K562 (cell line): ENCODE data around the gene ARL6IP4. TPM values are rescaled to one million over a fixed set of nuclear protein-coding genes. Genes with fewer than 3 reads are reported as not detected.

Experiments used
- ATAC-seq: fragments of 200-7000 bp; cut with Tn5 transposase; 3 replicates; pipeline ENCODE4 v1.9.1; 2020; ENCODE audit warnings: moderate library complexity
- BruUV-seq: library from RNA; stranded (reverse); fragments of 400-500 nt; replicated peaks from 2 replicates; lab custom pipeline; 2021; lab: Mats Ljungman, UMichigan
- CTCF ChIA-PET: fragments of 300-600 bp; formaldehyde crosslinking; extraction: SDS; loops from one replicate; lab custom pipeline; 2021; ENCODE audit warnings: low intra/inter-chr PET ratio; lab: Yijun Ruan, JAX
- POLR2A ChIA-PET: fragments of 300-600, 350-650 bp; sonication (Branson Sonifier 250); formaldehyde crosslinking; extraction: SDS; loops from one replicate; lab custom pipeline; 2021; ENCODE audit warnings: antibody characterized with exemption, inconsistent platforms; lab: Yijun Ruan, JAX
- DNase-seq, 4 experiments: peaks; one replicate each; pipeline versions ENCODE4 v3.0.0 to v3.0.0-alpha.2; 2011 to 2018; ENCODE audit warnings: low spot score in 3 of 4, mixed read lengths in 3 of 4; ENCODE audit errors: extremely low read depth in 1 of 4
- FAIRE-seq: peaks from 2 replicates; lab custom pipeline; 2011; peaks lifted over from hg19 to GRCh38; lab: Jason Lieb, UNC
- H2AFZ ChIP-seq: 2 replicates; pipeline ENCODE4 v1.6.0; 2011; ENCODE audit warnings: low read depth, low read length, control low read depth, inconsistent platforms
- H3K27ac ChIP-seq: fragments of 200-600 bp; 3 replicates; pipeline ENCODE4 v1.8.0; 2011; ENCODE audit warnings: low read depth, mild to moderate bottlenecking, control low read depth, inconsistent platforms, low read length, moderate library complexity, mixed read lengths; ENCODE audit errors: extremely low read depth
- H3K27me3 ChIP-seq, 2 experiments: fragments of 300-600 bp in 1 of 2; 2 replicates in 1 of 2; 3 replicates in 1 of 2; pipeline versions ENCODE4 v1.6.0 to v1.8.0; 2011; ENCODE audit warnings: inconsistent platforms in 2 of 2, low read length in 2 of 2, mild to moderate bottlenecking in 1 of 2, mixed read lengths in 1 of 2, moderate library complexity in 1 of 2; ENCODE audit not compliant: control insufficient read depth in 2 of 2, insufficient read depth in 2 of 2
- H3K36me3 ChIP-seq: fragments of 300-600 bp; 3 replicates; pipeline ENCODE4 v1.8.0; 2011; ENCODE audit warnings: mild to moderate bottlenecking, low read length, inconsistent platforms; ENCODE audit not compliant: control insufficient read depth, insufficient read depth
- H3K4me1 ChIP-seq, 2 experiments: fragments of 200-600 bp in 1 of 2; replicated peaks in 1 of 2; 2 replicates in 1 of 2; 3 replicates in 1 of 2; pipeline versions ENCODE4 v1.5.1 to v1.8.0; 2011; ENCODE audit warnings: inconsistent platforms in 2 of 2, low read length in 2 of 2, mild to moderate bottlenecking in 1 of 2, mixed read lengths in 1 of 2, moderate library complexity in 1 of 2; ENCODE audit not compliant: control insufficient read depth in 2 of 2, insufficient read depth in 2 of 2
- H3K4me2 ChIP-seq: 2 replicates; pipeline ENCODE4 v1.6.1; 2011; ENCODE audit warnings: low read length, control low read depth, inconsistent platforms, mixed read lengths; ENCODE audit not compliant: insufficient read depth
- H3K4me3 ChIP-seq: fragments of 200-600 bp; sonication (generic), shearing (Covaris generic); 2 replicates; pipeline ENCODE4 v1.5.1; 2016; ENCODE audit warnings: control low read depth, inconsistent platforms
- H3K79me2 ChIP-seq: fragments of 200-600 bp; 3 replicates; pipeline ENCODE4 v1.8.0; 2011; ENCODE audit warnings: low read length, inconsistent platforms; ENCODE audit not compliant: control insufficient read depth, insufficient read depth
- H3K9ac ChIP-seq, 2 experiments: 2 replicates each; pipeline versions ENCODE4 v1.6.0 to v1.6.1; 2011; ENCODE audit warnings: low read depth in 2 of 2, low read length in 2 of 2, control low read depth in 1 of 2, inconsistent platforms in 1 of 2, mild to moderate bottlenecking in 1 of 2, mixed read lengths in 1 of 2; ENCODE audit not compliant: insufficient read depth in 1 of 2
- H3K9me1 ChIP-seq: one replicate; pipeline ENCODE4 v1.6.0; 2011; ENCODE audit warnings: inconsistent platforms, mild to moderate bottlenecking, low read length, moderate library complexity; ENCODE audit not compliant: control insufficient read depth, insufficient read depth
- H3K9me3 ChIP-seq: replicated peaks from 2 replicates; pipeline ENCODE4 v1.5.1; 2011; ENCODE audit warnings: low read depth, low read length, inconsistent platforms; ENCODE audit not compliant: control insufficient read depth, insufficient read depth
- H4K20me1 ChIP-seq: replicated peaks from 2 replicates; pipeline ENCODE4 v1.6.1; 2011; ENCODE audit warnings: low read length, inconsistent platforms, mixed read lengths; ENCODE audit not compliant: control insufficient read depth, insufficient read depth
- COPS2 ChIP-seq: fragments of 450-650 bp; conservative IDR thresholded peaks from 2 replicates; pipeline ENCODE4 v1.6.1; 2016; ENCODE audit warnings: mild to moderate bottlenecking, moderate library complexity
- DDX20 ChIP-seq: fragments of 450-650 bp; IDR thresholded peaks from 2 replicates; pipeline ENCODE4 v1.6.1; 2016; ENCODE audit warnings: missing genetic modification characterization, low read depth, mild to moderate bottlenecking, missing compliant biosample characterization, moderate library complexity
- FOSL1 ChIP-seq: fragments of 200-800 bp; sonication (Bioruptor generic); conservative IDR thresholded peaks from 2 replicates; pipeline ENCODE4 v1.6.1; 2016; ENCODE audit warnings: missing genetic modification characterization, missing compliant biosample characterization
- KLF6 ChIP-seq: fragments of 250-450 bp; sonication (Bioruptor Pico); IDR thresholded peaks from 2 replicates; pipeline ENCODE4 v1.4.0; 2020; ENCODE audit warnings: mild to moderate bottlenecking, moderate library complexity, borderline replicate concordance
- NFIX ChIP-seq: fragments of 250-450 bp; sonication (Bioruptor Pico); IDR thresholded peaks from 2 replicates; pipeline ENCODE4 v1.4.0; 2020; ENCODE audit warnings: low read depth, mild to moderate bottlenecking, moderate library complexity
- POLR2G ChIP-seq: fragments of 200-400 bp; formaldehyde crosslinking; IDR thresholded peaks from 2 replicates; pipeline ENCODE4 v1.6.1; 2017; ENCODE audit warnings: low read depth, mild to moderate bottlenecking, antibody characterized with exemption, low read length, moderate library complexity
- PTRF ChIP-seq: fragments of 450-650 bp; IDR thresholded peaks from 2 replicates; pipeline ENCODE4 v1.6.1; 2016; ENCODE audit warnings: mild to moderate bottlenecking, missing genetic modification characterization, missing compliant biosample characterization
- RBBP5 ChIP-seq: fragments of 200-600 bp; sonication (generic); IDR thresholded peaks from 2 replicates; pipeline ENCODE4 v1.6.1; 2012; ENCODE audit warnings: borderline replicate concordance, mild to moderate bottlenecking, low read length, control low read depth, inconsistent platforms; ENCODE audit not compliant: insufficient read depth, poor library complexity, severe bottlenecking
- SIN3B ChIP-seq: fragments of 450-650 bp; IDR thresholded peaks from 2 replicates; pipeline ENCODE4 v1.6.1; 2017; ENCODE audit warnings: low read depth, mild to moderate bottlenecking, moderate library complexity
- SPI1 ChIP-seq: IDR thresholded peaks from 2 replicates; pipeline ENCODE4 v1.6.1; 2011; ENCODE audit warnings: low read depth, low read length, control low read depth, borderline replicate concordance
- ZNF785 ChIP-seq: fragments of 250-450 bp; sonication (Bioruptor Pico); IDR thresholded peaks from 2 replicates; pipeline ENCODE4 v1.4.0; 2020; ENCODE audit warnings: mild to moderate bottlenecking
- WGBS: fragments of 100-300 bp; shearing (Covaris generic); methylation state at CpG from one replicate; pipeline ENCODE4 v1.1.6; 2016; ENCODE audit warnings: low coverage, mixed read lengths; ENCODE audit not compliant: insufficient coverage; ENCODE audit errors: missing lambda C conversion rate; 5-methylcytosine and 5-hydroxymethylcytosine counted together
- in situ Hi-C: fragments of 300-500 bp; cut with MboI; formaldehyde crosslinking; loops from 4 replicates; pipeline ENCODE4 v1.15.0; 2018; ENCODE audit warnings: inconsistent platforms, mixed read lengths
- intact Hi-C: fragments of 100-400 bp; cut with micrococcal nuclease; formaldehyde crosslinking; loops from 2 replicates; pipeline ENCODE4 v1.14.2; 2022
- polyA plus RNA-seq, 8 experiments: library from polyadenylated mRNA; depleted of rRNA in 4 of 8; stranded (reverse) in 5 of 8; unstranded in 3 of 8; fragments of >200 nt; fragmentation: Nextera tagmentation in 2 of 8; fragmentation: Illumina TruSeq in 1 of 8; extraction: Ambion mirVana in 2 of 8; extraction: Trizol in 1 of 8; gene quantifications; 2 replicates each; pipeline versions ENCODE4 v1.2.1 to v1.2.3, GENCODE V29; 2011 to 2014; ENCODE audit warnings: inconsistent platforms in 1 of 8, missing spikeins in 1 of 8
- total RNA-seq, 7 experiments: library from RNA; depleted of rRNA in 6 of 7; stranded (reverse); fragments of >200 nt in 6 of 7; fragmentation: Illumina TruSeq in 2 of 7; extraction: Trizol in 2 of 7; gene quantifications; 2 replicates each; pipeline versions ENCODE4 v1.2.1 to v1.2.3, GENCODE V29; 2011 to 2021; ENCODE audit warnings: low replicate concordance in 1 of 7
- TF ChIP-seq, protein P1 (sequence below), 2 experiments: fragments of 450-650 bp in 1 of 2; sonication (generic) in 1 of 2; formaldehyde crosslinking; conservative IDR thresholded peaks; 2 replicates each; pipeline versions ENCODE4 v1.4.0 to v1.8.1; 2020 to 2022; ENCODE audit warnings: mild to moderate bottlenecking in 1 of 2, missing genetic modification reagents in 1 of 2
- TF ChIP-seq, protein P2 (sequence below): sonication (generic); formaldehyde crosslinking; IDR thresholded peaks from 2 replicates; pipeline ENCODE4 v1.8.0; 2022; ENCODE audit warnings: missing genetic modification reagents, mild to moderate bottlenecking, moderate library complexity, borderline replicate concordance

ARL6IP4 gene
- total and polyA plus RNA-seq, 9 of the 15 experiments (the other 6 are each of a cell fraction or from before 2014, with no cell fraction given) = 2.4 to 255 (median 151) TPM

GRCh38 chr12:122999986-123000420 is 19.5 kb downstream of the ARL6IP4 start (continued):
- TF ChIP-seq RBBP5 = peak; percentile 29
- TF ChIP-seq SPI1 = 0 out of 2 replicates have a peak, but pooled peaks have one; percentile 34

- Histone ChIP-seq H3K4me1 (peaks cover 13 to 33% of the 10 kb centered on the region in 2 experiments), H3K27me3 (no peaks in the 10 kb centered on the region), H3K9ac (peak overlapping the region in 1 of 2 experiments; percentile 69; a peak in 2 of 4 replicates), H3K27ac (no peak overlapping the region), H4K20me1 (no peaks in the 10 kb centered on the region), H2AFZ (no peak overlapping the region), H3K4me2 (peak overlapping the region; percentile 6; the same call in 1 of the 2 replicates), H3K9me1 (no peaks in the 10 kb centered on the region), H3K9me3 (no peaks in the 10 kb centered on the region), H3K4me3 (no peak overlapping the region), H3K36me3 (no peaks in the 10 kb centered on the region), H3K79me2 (no peaks in the 10 kb centered on the region)
- in situ Hi-C loops = no loop called here
- DNase-seq (no peak), ATAC-seq (no peak), FAIRE-seq (no peak)
- BruUV-seq = no TSS peak
- POLR2A ChIA-PET = interaction anchor here (1.2 to 1.6 kb wide), 2 partner anchors 17 to 232 kb away, joined by 4 to 7 read pairs; partner anchors contain the start of genes MPHOSPH9 and MTRFR
- CTCF ChIA-PET = no interaction called here
- TF ChIP-seq NFIX = no peak
- WGBS = 83% methylated on average over 9 of the region's 10 CpGs
- intact Hi-C loops = no loop called here
These were observed 20.1 kb downstream of the ARL6IP4 start for GRCh38 chr12:123000578-123000977.

DNA sequence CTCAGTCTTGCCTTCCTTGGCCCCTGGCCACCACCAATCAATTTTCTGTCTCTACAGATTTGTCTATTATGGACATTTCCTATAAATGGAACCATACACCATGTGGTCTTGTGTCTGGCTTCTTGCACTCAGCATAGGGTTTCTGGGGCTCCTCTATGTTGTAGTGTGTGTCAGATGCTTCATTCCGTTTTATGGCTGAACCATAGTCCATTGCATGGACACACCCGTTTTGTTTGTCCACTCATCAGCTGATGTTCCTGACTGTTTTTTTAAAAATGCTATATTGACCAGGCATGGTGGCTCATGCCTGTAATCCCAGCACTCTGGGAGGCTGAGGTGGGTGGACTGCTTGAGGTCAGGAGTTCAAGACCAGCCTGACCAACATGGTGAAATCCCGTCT is 21.0 kb downstream of the ARL6IP4 start:
- H3K4me3 ChIP-seq = no peak overlapping the region
- peaks cover 13 to 29% of the 10 kb centered on the region in 2 experiments for H3K4me1 ChIP-seq
- ATAC-seq (no peak), DNase-seq (no peak), FAIRE-seq (no peak)
- H4K20me1 ChIP-seq = no peaks in the 10 kb centered on the region
- H3K27ac ChIP-seq = no peak overlapping the region
- no peaks in the 10 kb centered on the region for H3K9me3 ChIP-seq
- intact Hi-C loops = no loop called here
- no peak overlapping the region for H2AFZ ChIP-seq
- H3K4me2 ChIP-seq = no peak overlapping the region
- H3K79me2 ChIP-seq = no peaks in the 10 kb centered on the region
- H3K36me3 ChIP-seq = no peaks in the 10 kb centered on the region
- no peaks in the 10 kb centered on the region for H3K9me1 ChIP-seq
- POLR2A ChIA-PET = interaction anchor here (1.6 kb wide), 1 partner anchor 18 kb away, joined by 7 read pairs; no protein-coding TSS in a partner anchor
- CTCF ChIA-PET = no interaction called here
- H3K9ac ChIP-seq = no peak overlapping the region
- BruUV-seq = no TSS peak
- 57% methylated on average over 3 of the region's 3 CpGs for WGBS
- in situ Hi-C loops = no loop called here
- H3K27me3 ChIP-seq = no peaks in the 10 kb centered on the region
- TF ChIP-seq, protein P1, sequence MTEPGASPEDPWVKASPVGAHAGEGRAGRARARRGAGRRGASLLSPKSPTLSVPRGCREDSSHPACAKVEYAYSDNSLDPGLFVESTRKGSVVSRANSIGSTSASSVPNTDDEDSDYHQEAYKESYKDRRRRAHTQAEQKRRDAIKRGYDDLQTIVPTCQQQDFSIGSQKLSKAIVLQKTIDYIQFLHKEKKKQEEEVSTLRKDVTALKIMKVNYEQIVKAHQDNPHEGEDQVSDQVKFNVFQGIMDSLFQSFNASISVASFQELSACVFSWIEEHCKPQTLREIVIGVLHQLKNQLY (CRISPR knock-in tag; conservative IDR thresholded peaks at IDR 0.05) = no peak
- TF ChIP-seq COPS2 (no peak), POLR2G (no peak), FOSL1 (tag) (no peak), SIN3B (no peak), ZNF785 (no peak), KLF6 (CRISPR knock-in tag) (no peak), DDX20 (no peak), PTRF (tag) (no peak)
- TF ChIP-seq, protein P2, sequence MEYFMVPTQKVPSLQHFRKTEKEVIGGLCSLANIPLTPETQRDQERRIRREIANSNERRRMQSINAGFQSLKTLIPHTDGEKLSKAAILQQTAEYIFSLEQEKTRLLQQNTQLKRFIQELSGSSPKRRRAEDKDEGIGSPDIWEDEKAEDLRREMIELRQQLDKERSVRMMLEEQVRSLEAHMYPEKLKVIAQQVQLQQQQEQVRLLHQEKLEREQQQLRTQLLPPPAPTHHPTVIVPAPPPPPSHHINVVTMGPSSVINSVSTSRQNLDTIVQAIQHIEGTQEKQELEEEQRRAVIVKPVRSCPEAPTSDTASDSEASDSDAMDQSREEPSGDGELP = no peak
